Measurements from ENCODE around the gene FAM124A.

DNA sequence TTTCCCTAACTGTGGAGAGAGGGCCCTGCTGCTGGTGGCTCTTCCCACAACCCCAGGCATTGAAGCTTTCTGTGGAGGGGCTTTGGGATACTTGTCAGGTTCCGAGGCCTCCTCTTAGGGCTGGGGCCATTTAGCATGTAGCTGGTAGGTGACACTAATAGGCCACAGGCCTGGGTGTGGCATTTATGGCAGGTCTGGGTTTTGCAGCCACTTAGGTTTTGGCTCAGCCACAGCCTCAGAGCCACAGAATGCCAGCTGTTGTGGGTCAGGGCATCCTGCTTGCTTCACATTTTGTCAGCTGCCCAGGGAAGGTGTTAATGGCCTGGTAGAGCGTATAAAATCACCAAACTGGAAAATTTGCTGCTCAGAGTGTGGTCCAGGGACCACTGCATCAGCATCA is 15.7 kb downstream of the FAM124A start:
- TF ChIP-seq, protein P1, sequence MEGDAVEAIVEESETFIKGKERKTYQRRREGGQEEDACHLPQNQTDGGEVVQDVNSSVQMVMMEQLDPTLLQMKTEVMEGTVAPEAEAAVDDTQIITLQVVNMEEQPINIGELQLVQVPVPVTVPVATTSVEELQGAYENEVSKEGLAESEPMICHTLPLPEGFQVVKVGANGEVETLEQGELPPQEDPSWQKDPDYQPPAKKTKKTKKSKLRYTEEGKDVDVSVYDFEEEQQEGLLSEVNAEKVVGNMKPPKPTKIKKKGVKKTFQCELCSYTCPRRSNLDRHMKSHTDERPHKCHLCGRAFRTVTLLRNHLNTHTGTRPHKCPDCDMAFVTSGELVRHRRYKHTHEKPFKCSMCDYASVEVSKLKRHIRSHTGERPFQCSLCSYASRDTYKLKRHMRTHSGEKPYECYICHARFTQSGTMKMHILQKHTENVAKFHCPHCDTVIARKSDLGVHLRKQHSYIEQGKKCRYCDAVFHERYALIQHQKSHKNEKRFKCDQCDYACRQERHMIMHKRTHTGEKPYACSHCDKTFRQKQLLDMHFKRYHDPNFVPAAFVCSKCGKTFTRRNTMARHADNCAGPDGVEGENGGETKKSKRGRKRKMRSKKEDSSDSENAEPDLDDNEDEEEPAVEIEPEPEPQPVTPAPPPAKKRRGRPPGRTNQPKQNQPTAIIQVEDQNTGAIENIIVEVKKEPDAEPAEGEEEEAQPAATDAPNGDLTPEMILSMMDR (IDR thresholded peaks at IDR 0.05): no peak
- no peak for TF ChIP-seq POLR2A (IDR thresholded peaks at IDR 0.05)

All from uterus (tissue), 2 donors.